Measurements from ENCODE around the gene ABLIM1.

DNA sequence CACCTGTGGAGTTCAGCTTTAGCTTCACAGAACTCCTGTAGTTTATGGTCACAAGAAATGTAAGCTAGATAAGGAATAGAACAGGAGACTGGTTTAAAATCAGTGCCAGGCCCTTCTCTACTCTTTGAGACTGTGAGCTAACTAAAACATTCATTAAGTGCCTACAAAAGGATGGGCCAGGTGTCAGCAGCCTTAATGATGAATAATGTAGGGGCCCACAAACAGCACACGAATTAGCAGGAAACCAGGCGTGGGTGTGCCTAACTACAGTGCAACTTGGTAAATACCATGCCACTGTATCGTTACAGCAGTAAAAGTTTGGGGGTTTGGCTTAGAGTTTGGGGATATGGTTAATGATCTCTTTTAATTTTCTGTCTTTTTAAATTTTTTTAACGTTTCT lies 6.1 kb upstream of the ABLIM1 start:
- TF ChIP-seq, protein P1, sequence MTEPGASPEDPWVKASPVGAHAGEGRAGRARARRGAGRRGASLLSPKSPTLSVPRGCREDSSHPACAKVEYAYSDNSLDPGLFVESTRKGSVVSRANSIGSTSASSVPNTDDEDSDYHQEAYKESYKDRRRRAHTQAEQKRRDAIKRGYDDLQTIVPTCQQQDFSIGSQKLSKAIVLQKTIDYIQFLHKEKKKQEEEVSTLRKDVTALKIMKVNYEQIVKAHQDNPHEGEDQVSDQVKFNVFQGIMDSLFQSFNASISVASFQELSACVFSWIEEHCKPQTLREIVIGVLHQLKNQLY (CRISPR knock-in tag; IDR thresholded peaks at IDR 0.05), result no peak
- TF ChIP-seq, protein P2, sequence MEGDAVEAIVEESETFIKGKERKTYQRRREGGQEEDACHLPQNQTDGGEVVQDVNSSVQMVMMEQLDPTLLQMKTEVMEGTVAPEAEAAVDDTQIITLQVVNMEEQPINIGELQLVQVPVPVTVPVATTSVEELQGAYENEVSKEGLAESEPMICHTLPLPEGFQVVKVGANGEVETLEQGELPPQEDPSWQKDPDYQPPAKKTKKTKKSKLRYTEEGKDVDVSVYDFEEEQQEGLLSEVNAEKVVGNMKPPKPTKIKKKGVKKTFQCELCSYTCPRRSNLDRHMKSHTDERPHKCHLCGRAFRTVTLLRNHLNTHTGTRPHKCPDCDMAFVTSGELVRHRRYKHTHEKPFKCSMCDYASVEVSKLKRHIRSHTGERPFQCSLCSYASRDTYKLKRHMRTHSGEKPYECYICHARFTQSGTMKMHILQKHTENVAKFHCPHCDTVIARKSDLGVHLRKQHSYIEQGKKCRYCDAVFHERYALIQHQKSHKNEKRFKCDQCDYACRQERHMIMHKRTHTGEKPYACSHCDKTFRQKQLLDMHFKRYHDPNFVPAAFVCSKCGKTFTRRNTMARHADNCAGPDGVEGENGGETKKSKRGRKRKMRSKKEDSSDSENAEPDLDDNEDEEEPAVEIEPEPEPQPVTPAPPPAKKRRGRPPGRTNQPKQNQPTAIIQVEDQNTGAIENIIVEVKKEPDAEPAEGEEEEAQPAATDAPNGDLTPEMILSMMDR (IDR thresholded peaks at IDR 0.05), result no peak
- no peak for TF ChIP-seq JUN (CRISPR knock-in tag; IDR thresholded peaks at IDR 0.05)
- no peak for TF ChIP-seq NR2C2 (CRISPR knock-in tag; IDR thresholded peaks at IDR 0.05)
- TF ChIP-seq NFYB (CRISPR knock-in tag; conservative IDR thresholded peaks at IDR 0.05; ENCODE audit: low read depth), result no peak
- TF ChIP-seq MYBL2 (CRISPR knock-in tag; IDR thresholded peaks at IDR 0.05), result no peak
- TF ChIP-seq ZNF423 (CRISPR knock-in tag; IDR thresholded peaks at IDR 0.05), result no peak
- TF ChIP-seq CBFB (CRISPR knock-in tag; IDR thresholded peaks at IDR 0.05; ENCODE audit: low read depth), result no peak
- TF ChIP-seq E2F1 (CRISPR knock-in tag; IDR thresholded peaks at IDR 0.05), result no peak
- TF ChIP-seq MAX (CRISPR knock-in tag; IDR thresholded peaks at IDR 0.05), result no peak
